ENCODE data around the gene DLG5. TPM values are rescaled to one million over a fixed set of nuclear protein-coding genes. Genes with fewer than 3 reads are reported as not detected.

Gene DLG5, protein sequence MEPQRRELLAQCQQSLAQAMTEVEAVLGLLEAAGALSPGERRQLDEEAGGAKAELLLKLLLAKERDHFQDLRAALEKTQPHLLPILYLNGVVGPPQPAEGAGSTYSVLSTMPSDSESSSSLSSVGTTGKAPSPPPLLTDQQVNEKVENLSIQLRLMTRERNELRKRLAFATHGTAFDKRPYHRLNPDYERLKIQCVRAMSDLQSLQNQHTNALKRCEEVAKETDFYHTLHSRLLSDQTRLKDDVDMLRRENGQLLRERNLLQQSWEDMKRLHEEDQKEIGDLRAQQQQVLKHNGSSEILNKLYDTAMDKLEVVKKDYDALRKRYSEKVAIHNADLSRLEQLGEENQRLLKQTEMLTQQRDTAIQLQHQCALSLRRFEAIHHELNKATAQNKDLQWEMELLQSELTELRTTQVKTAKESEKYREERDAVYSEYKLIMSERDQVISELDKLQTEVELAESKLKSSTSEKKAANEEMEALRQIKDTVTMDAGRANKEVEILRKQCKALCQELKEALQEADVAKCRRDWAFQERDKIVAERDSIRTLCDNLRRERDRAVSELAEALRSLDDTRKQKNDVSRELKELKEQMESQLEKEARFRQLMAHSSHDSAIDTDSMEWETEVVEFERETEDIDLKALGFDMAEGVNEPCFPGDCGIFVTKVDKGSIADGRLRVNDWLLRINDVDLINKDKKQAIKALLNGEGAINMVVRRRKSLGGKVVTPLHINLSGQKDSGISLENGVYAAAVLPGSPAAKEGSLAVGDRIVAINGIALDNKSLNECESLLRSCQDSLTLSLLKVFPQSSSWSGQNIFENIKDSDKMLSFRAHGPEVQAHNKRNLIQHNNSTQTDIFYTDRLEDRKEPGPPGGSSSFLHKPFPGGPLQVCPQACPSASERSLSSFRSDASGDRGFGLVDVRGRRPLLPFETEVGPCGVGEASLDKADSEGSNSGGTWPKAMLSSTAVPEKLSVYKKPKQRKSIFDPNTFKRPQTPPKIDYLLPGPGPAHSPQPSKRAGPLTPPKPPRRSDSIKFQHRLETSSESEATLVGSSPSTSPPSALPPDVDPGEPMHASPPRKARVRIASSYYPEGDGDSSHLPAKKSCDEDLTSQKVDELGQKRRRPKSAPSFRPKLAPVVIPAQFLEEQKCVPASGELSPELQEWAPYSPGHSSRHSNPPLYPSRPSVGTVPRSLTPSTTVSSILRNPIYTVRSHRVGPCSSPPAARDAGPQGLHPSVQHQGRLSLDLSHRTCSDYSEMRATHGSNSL (N-terminal part only)
- total RNA-seq (2022; extraction: Qiagen RNA extraction) = 30.5 to 46.8 TPM (median 43.4 TPM) in 5 replicates

DNA sequence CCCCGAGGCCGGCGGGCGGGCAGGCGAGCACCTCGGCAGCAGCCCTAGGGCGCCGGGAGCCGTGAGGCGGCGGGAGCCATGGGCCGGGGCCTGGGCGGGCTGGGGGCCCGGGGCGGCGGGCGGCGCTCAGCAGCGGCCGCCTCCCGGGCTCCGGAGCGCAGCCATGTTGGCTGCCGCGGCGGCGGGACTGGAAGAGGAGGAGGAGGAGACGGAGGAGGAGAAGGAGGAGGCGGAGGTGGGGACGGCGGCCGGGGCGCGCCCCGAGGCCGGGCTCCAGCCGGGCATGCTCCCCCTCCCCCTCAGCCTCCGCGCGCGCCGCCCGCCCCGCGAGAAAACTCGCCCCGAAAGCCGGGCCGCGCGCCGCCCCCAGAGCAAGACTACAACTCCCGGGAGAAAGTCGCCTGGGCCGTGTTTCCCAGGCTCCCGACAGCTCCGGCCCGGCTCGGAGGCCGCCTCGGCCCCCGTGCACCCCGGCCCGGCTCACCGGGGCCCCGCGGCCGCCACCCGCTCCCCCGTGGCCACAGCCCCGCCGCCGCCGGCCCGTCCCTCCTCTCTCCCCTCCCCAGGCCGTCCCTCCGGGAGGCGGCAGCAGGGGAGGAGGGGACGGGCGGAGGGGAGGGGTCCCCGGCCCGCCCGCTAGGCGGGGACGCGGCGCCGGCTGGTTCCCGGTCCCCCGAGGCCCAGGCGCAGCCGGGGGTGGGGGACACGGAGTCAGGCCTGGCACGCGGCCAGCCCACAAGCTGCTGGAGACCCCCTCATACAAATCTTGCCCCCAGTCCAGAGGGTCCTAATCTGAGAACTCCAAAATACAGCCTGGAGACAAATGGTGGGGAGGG, at the start of gene DLG5:
Gene DLG5, minus strand, starts transcription at position 190 of the 836 bp plus-strand sequence. CDS start 235 bp downstream, outside the sequence.

Other genes with a start within 250 kb of the DLG5 start
- gene POLR3A, start 102.8 kb upstream of the DLG5 start, total RNA-seq (2022; extraction: Qiagen RNA extraction) = 10.8 to 15.5 TPM (median 14.4 TPM) in 5 replicates
- gene RPS24, start 107.1 kb upstream of the DLG5 start, total RNA-seq (2022; extraction: Qiagen RNA extraction) = 2,878 to 4,495 TPM (median 3,147 TPM) in 5 replicates